Measurements from ENCODE around the gene ST7.
"Not testable (repeated sequence)": the region's sequence is repeated elsewhere in the genome, so short reads cannot be mapped to it uniquely, and the experiment has no call there.

The ST7 gene

DNA sequence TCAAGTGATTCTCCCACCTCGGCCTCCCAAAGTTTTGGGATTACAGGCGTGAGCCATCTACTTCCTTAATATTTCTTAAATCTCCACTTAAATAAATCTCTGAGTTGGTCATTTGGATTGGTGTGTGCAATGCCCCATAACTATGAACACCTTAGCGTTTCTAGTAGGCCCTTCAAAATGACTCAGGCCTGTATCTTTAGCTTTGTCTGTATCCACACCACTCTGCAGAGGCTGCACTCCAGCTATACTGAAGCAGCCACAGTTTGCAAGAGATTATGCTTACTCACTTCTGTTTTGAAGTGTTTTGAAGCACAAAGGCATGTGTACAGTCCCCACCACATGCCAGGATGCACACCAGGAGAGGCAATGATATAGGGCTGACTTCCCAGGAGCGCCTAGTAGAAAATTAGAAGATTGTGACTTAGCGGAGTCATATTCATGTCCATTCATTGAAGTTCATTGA, 2.4 kb upstream of the ST7 start:
- no peak for DNase-seq (ENCODE audit: low read depth)

DNA sequence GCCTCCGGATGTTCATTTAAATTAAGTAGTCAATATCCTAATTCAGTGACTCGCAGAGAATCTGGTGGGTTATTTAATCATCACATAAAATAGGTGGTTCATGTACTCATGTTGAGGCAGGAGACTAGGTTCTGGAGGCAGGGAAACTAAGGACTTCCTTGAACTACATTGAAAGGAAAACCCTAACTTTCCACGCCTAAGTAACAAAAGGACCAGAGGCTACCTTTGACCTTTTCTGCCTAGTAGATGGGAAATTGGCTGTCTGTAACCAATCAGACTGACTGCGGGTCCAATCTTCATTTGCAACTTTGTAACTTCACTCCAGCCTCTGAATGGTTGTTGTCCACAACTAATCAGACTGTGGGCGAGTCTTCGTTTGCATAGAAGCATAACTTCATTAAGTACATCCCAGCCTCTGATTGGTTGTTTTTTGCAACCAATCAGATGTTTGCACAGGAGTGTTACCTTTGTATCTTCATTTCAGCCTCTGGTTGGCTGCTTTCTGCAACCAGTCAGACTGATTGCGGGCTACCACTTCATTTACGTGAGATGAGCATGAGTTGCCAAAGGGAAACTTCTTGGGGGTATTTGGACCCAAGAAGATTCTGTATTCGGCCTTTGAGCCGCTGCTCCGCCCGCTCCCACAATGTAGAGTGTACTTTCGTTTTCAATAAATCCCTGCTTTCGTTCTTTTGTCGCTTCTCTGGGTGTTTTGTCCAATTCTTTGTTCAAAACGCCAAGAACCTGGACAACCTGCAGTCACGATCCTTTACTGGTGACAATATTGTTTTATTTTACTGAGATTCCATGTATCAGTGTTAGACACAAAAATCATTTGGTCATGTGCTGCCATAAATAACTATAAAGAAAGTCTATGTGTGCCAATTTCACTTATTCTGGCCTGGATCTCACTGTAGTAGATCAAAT, 1.7 kb upstream of the ST7 start:
- DNase-seq (ENCODE audit: low read depth), result no peak

DNA sequence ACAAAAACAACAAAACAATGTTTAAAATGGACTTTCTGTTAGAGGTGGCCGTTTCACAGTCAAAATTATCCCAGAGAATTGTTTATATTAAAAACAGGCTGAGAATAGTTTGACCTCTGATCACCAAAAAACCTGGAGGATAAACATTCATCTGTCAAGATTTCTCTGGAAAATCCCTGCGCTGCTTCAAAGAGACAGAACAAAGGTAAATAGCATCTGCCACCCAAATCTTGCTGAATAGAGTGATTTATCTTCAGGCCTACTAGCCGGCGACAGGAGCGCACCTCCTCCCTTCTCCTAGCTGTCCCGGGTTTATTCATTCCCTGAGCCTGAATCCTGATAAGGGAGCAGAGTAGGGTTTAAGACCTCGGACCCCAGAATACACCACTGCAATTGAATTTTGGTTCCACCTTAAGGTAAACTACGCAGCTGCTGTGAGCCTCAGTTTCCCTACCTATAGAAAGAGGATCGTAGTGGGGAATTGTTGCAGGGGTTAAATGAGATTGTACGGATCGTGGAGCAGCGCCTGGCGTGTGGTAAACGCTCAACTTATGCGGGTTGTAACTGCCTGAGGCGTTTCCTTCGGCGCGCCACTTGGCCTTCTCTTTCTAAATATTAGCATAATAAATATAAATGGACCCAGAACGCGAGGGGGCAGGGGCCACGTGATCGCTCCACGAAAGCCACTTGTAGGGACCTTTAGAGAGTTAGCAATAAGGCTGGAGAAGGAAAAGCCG, 498 bp upstream of the ST7 start:
- DNase-seq (ENCODE audit: low read depth), result no peak

DNA sequence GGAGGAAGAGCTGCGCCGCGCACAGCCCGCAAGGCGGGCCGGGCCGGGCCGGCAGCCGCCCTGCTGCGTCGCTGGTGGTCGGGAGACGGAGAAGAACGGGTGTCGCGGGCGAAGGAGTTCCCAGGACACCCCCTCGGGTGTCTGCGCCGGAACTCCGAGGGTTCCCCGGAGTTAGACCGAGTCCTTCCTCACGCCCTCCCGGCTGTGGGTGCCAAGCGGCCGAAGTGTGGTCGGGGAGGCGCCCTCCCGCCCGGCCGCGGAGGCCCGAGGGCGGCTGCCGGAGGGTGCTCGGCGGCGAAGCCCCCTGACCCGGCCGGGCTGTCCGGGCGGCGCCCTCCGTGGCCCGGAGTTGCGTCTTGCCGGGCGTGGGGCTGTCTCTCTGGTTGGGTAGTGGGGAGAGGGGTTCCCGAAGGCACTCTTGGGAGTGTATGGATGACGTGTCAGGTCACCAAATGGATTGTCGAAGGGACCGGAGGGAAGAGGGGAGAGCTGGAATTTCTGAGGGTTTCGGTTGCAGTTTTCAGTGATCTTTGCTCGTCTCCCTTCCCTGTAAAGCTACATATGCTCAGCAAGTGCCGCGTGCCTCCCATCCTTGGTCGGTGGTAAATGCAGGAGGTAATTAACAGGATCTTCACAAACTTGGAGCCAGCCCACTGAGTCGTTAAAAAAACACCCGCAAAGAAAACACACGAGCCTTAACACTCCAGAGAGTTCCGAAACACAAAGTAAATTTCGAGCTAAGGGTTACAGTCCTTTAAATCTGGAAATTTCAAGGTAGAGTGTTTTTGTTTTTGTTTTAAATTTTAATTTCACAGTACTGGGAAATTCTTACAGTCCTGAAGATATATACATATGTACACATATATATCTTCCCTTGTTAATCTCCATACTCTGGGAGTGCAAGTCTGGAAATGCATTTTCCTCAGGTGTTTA, 871 bp downstream of the ST7 start:
- DNase-seq (ENCODE audit: low read depth), result peak; percentile 80

DNA sequence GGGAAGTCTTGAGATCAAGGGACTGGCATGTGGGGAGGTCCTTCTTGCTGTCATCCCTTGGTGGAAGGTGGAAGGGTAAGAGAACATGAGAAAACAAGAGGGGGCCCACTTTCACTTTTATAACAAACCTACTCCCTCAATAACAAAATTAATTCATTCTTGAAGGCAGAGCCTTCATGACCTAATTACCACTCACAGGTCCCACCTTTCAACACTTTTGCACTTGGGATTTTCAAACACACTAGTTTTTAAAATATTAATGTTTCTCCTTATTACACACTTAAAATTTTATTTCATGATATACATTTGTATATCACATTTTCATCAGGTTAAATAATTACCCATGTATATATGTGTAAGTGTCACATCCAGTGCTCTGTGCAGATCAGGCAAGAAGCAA, 2.0 kb downstream of the ST7 start:
- no peak for DNase-seq (ENCODE audit: low read depth)

DNA sequence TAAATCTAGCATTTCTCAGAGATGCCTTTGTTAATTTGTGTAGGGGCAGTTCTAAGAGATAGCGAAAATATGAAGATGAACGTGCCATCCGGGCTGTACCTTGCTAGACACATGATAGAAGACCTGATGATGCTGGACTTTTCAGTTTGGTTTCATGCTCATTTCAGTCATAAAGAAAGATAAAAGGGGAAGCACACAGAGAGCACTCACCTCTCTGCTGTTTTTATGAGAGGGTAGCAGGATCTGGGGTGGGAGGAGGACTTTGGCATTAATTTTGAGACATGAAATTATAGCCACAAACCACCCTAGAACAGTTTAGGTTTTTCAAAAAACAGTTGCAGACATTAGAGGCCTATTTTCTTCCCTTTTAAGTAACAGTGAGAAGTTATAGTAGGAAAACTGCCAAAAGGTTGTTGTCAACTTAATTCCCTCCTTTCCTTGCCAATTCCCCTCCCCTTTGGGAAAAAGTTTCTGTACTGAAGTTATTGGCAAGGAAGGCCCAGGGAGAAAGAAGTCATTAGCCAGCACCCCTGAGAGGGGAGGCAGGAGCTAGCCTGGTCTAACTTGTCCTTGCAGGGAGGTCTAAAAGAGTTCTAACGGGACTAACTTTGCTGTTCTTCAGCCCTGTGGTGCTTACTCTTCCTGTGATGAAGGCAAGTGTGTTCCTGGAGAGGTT, 2.6 kb downstream of the ST7 start:
- no peak for DNase-seq (ENCODE audit: low read depth)

DNA sequence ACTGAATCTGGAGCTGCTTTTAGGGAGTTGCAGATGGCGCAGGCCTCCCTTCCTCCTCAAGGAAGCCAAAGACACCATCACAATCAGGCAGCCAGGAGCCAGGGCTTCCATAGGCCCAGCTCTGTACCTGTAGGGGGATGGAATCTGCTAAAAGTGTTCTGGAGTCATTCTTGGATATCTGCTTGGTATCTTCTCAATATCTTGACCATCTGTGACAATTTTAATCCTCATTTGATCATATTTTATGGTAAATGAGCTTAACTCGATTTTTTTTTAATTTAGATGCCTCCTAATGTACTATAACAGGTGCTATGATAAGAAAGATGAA, 3.1 kb downstream of the ST7 start:
- DNase-seq (ENCODE audit: low read depth), result no peak

DNA sequence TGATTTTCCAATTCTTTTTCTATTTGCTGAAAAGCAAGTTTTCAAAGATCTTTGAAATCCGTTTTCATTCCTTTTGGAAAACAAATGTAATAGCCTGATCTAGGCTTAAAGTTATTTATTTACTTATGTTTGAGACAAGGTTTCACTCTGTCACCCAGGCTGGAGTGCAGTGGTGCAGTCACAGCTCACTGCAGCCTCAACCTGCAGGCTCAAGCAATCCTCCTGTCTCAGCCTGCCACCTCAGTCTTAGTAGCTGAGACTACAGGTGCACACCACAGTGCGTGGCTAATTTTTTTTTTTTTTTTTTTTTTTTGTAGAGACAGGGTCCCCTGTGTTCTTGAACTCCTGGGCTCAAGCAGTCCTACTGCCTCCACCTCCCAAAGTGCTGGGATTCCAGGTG, 4.6 kb downstream of the ST7 start:
- no peak for DNase-seq (ENCODE audit: low read depth)

DNA sequence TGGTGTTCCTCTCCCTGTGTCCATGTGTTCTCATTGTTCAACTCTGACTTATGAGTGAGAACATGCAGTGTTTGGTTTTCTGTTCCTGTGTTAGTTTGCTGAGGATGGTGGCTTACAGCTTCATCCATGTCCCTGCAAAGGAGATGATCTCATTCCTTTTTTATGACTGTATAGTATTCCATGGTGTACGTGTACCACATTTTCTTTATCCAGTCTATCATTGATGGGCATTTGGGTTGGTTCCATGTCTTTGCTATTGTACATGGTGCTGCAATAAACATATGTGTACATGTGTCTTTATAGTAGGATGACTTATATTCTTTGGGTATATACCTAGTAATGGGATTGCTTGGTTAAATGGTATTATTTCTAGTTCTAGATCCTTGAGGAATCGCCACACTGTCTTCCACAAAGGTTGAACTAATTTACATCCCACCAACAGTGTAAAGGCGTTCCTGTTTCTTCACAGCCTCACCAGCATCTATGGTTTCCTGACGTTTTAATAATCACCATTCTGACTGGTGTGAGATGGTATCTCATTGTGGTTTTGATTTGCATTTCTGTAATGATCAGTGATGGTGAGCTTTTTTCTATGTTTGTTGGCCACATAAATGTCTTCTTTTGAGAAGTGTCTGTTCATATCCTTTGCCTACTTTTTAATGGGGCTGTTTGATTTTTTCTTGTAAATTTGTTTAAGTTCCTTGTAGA, 8.8 kb downstream of the ST7 start:
- DNase-seq (ENCODE audit: low read depth), result not testable (repeated sequence)

DNA sequence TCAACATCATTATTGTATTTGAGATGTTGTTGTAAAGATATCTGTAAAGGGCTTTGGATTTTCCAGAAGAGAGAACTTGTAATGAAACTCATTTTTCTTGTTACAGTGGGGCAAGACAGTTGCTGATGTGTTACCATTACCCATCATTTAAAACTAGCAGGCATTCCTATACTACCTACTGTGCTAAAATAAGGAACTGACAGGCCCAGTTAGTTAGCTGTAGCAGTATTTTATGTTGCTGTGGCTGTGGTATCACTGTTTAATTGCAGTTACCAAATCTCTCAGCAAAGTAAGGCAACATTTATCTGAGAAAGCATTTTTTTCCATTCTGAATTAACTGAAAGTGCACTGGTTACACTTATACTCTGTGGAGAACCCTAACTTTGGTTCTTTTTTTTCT, 9.9 kb downstream of the ST7 start:
- no peak for DNase-seq (ENCODE audit: low read depth)

DNA sequence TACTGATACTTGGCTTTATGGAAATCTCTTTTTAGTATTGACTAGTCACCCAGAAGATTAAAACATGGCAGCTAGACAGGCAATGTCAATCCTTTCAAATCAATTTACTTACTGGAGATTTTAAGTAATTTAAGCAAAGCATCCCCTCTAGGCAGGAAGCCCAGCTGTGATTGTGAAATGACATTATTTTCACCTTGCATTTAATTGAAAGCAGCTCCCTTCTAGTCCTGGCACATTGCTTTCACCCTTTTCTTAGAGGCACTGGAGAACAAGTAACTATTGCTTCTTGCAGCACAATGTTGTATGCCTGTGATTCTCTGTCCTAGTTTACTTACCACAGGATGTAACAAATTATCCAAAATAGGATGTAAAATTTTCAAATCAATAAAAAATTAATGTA, 13.3 kb downstream of the ST7 start:
- DNase-seq (ENCODE audit: low read depth), result no peak

DNA sequence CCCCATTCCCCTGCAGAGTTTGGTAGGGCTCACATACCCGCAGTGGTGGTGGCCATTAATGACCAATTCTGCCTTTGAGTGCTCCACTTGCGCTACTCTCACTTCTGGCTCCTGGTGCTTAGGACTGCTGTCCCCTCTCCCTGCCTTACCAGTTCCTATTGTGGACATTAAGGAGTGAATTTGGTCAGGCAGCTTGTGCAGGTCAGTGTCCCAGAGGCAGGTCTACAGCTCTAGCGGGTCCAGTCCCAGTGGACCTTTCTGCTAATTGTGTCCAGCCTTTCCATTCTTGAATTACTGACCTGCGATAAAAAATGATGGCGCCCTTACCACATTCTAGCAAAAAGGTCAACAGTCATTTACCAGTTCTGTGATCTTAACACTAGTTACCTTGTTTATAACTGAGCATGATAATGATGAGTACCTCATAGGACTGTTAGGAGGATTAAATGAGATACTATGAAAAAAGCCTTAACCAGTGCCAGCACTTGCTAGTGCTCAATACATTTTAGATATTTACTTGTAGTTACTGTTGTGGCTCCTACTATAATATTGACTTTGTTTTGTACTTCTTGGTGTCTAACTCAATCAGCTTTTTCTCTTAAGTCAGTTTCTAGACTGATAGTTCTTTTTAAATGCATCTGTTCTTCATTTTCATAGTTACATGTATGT, 14.1 kb downstream of the ST7 start:
- DNase-seq (ENCODE audit: low read depth), result no peak

DNA sequence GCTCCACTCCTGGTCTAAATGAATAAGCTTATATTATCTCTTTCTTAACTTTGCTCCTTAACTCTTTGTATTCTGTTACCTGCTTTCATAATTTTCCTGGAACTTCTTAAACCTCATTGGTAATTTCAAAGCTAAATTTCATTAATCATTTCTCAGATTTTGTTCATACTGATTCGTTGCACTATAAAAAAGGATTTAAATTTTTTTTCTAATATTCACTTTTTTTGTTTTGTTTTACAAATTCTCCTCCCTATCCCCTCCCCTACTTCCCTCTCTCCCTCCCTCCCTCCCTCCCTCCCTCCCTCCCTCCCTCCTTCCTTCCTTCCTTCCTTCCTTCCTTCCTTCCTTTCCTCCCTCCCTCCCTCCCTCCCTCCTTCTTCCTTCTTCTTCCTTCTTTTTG, 14.7 kb downstream of the ST7 start:
- DNase-seq (ENCODE audit: low read depth), result no peak

DNA sequence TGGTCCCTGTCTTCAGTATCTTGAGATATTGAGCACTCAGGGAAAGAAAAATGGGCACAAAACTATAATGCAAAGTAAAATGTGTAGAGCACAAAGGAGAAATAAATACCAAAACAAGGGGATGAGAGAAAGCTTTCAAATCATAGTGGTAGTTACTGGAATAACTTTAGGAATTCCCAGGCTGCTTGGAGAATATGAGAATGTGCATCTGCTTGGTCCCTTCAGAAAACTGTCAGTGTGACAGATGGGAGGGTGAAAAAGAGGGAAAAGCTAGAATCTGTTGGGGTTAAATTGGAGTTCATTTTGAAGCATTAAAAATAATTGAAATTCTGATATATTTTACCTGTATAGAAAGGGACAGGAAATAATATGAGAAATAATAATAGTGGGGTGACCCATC, 15.3 kb downstream of the ST7 start:
- DNase-seq (ENCODE audit: low read depth), result no peak

DNA sequence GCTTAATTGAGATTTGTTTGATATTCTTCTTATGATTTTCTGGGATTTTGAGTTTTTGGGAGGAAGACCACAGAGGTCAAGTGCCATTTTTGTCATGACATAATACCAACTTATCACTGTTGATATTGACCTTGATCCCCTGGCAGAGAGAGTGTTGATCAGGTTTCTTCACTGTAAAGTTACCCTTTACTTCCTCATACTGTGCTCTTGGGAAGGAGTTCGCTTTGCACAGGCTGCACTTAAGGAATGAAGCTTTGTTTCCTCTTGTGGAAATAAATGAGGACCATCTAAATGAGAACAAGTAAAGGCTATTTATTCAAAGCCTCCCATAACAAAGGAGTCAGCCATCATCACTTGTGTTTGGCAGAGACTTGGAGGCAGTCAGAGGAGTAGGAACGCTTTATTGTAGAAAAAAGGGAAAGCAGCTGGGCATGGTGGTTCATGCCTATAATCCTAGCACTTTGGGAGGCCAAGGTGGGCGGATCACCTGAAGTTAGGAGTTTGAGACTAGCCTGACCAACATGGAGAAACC, 16.1 kb downstream of the ST7 start:
- no peak for DNase-seq (ENCODE audit: low read depth)

DNA sequence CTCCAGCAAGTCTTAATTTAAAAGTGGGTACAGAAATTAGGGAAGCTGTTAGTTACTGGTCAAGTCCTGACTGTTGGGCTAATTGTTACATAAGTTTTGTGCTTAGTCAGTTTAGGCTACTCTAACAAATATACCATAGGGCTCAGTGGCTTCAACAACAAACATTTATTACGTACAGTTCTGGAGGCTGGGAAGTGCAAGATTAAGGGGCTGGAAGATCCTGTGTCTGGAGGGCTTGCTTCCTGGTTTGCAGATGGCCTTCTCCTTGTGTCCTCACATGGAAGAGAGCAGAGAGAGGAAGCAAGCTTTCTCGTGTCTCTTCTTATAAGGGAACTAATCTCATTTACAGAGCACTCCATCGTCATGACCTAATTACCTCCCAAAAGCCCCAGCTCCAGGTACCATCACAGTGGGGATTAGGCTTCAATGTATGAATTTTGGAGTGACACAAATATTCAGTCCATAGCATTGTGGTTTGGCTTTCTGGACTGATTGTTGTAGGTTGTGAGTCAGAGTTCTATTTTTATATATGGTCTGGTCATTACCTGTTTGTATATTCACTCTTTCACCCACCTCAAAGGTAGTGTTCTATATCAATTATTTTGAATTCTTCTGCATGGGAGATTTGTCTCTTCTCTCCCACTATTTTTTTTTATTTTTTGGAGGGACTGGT, 17.1 kb downstream of the ST7 start:
- no peak for DNase-seq (ENCODE audit: low read depth)

DNA sequence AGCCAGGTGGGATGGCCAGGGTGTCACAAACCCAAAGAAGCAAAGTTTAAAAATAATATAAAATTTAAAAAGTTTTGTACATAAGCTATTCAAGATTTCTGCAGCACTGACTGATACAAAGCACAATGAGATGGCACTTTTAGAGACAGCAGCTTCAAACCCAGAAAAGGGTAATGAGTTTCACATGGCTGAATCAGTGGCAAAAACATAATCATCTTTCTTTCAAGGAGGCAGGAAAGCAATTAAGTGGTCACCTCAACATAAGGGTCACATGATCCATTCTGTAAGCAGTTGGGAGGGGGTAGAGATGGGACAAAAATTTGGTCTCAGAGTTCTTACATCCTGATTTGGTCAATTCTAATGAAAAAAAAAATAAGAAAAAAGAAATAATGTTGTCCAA, 17.9 kb downstream of the ST7 start:
- DNase-seq (ENCODE audit: low read depth), result not testable (repeated sequence)

DNA sequence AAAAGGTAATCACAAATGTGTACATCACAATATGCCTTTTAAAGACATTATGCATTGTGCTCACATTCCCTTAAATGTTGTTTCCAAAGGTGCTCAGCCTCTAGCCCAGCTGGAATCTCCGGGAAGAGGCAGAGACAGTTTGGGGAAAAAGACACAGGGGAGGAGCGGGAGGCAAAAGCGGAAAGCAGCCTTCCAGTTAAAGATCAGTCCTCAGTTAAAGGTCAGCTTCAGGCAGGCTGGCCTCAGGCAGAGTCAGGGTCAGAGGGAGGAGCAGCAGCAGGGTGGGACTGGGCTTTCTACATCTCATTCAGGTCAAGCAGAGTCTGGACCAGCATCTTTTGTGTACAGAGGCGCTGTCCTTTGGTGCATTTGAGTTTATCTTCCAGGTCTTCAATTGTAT, 18.6 kb downstream of the ST7 start:
- no peak for DNase-seq (ENCODE audit: low read depth)

DNA sequence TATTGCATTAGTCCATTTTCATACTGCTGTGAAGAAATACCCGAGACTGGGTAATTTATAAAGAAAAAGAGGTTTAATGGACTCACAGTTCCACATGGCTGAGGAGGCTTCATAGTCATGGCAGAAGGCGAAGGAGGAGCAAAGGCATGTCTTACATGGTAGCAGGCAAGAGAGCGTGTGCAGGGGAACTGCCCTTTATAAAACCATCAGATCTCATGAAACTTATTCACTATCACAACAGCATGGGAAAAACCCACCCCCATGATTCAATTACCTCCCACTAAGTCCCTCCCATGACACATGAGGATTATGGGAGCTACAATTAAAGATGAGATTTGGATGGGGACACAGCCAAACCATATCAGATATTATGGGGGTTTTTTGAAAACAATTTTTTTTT, 21.7 kb downstream of the ST7 start:
- not testable (repeated sequence) for DNase-seq (ENCODE audit: low read depth)

DNA sequence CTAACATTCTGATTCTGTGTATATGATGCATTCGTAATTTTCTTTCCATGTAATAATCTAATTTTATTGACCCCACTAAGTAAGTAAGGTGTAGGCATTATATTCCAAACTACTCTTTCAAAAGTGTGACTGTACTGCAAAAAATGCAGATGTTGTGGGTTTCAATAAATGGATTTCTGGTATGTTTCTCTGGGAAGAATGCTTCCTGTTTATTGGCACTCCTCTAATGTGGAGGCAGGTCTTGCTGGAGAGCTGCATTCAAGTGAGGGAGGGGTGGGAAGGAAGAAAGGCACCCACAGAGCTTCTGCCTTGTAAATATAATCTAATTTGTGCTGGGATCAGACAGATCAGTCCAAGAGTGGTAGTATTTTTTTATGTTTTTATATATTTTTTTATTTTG, 23.9 kb downstream of the ST7 start:
- no peak for DNase-seq (ENCODE audit: low read depth)

Data from fibroblast of the conjunctiva (primary cell).